SHP77 (cell line): ENCODE data around the gene EPB41L5.
A peak's percentile ranks its signal among the peaks of the same experiment; 100 is the strongest.
"Not testable (repeated sequence)": the region's sequence is repeated elsewhere in the genome, so short reads cannot be mapped to it uniquely, and the experiment has no call there.

Experiments
- DNase-seq, 2 experiments: peaks; one replicate each; lab custom pipeline; 2025; lab: John Stamatoyannopoulos, UW

EPB41L5 gene

DNA sequence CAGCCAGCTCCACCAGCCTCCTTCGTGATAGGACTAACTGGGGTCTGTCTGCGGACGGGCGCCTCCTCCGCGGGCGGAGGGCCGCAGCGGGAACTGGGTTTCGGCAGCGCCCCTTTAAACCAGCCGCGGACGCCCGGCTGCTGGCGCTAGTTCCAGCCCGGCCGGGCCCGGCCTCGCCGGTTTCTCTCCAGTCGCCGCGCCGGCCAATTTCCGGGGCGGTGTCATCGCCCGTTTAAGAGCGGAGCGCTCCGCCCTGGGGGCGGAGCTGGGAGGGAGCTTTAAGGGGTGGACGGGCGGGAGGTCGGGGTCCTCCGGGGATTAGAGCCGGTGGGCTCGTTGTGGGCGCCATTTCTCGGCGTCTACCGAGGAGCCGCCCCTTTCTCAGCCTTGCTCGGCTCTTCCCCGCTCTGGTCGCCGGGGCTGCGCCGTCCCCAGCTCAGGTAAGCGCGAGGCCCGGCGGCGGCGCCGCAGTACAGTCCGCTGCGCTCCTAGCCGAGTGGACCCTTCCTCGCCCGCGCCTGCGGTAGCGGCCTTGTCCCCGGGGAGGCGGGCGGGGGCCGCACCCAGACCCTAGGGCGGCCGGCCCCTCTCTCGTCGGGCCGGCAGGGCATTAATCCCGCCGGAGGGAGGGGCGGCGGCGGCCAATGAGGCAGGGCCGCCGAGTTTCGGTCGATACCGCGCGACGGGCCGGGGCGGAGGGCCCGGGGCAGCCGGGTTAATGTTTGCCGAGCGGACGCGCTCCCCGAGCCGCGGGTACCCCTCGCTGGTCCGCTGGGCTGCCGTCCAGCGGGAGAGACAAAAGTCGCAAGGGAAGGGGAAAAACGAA, at the start of gene EPB41L5:
EPB41L5 (plus strand) TSS at position 307 of the 826 bp plus-strand sequence. CDS start 6,008 bp downstream, outside the sequence.
- peak; percentile 90 to 93 for DNase-seq

DNA sequence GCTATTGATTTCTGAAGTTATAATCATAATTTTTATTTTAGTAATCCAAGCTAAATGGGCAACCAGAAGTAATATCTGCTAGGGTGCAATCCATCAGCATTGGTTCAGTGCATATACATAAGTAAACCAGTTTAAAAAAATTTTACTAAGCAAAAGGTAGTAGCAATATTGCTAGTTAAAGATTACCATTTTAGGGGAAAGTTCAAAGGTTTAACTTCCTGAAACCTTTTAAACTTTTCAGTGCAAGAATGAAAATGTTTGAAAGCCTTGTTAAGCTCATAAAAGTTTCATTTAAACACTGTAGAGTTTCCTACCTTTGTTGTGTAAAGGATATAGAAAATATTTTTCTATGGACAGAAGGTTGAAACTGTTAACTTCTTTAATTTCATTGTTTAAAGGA, 31.0 kb upstream of the EPB41L5 start:
- DNase-seq = no peak

DNA sequence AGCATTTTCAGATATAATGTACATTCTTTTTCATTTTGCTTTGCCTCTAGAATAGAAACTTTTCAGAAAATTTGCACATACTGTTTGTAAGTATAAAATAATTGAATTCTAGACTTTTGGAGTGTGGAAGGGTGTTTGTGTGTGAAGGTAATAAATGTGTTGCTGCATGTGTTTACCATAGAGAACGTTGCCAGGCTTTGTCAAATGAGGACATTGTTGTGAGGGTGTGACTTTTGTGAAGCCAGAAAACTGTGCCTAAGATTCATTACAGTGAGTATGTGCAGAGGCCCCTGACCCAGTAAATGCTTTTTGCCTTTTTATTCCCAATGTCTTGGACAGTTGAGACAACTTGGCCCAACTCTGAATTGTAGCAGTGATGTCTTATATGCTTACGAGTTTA, 30.4 kb upstream of the EPB41L5 start:
- no peak for DNase-seq

DNA sequence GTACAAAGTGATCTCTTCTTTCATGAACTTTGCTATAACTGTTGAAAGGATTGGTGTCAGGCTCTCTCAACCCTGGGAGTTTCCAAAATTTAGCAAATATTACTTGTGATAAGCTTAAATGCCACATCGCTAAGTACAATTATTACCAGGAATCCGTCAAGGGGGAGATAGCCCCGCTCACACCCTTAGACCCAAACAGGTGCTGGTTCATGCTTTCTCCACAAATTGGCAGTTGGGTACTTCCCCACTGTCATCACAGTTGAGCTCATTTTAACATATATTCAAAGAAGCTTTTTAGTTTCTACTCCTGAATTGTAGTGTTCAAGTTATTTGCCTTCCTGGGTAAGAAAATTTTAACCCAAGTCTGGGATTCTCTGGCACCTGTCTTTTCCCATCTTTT, 29.8 kb upstream of the EPB41L5 start:
- DNase-seq = no peak

DNA sequence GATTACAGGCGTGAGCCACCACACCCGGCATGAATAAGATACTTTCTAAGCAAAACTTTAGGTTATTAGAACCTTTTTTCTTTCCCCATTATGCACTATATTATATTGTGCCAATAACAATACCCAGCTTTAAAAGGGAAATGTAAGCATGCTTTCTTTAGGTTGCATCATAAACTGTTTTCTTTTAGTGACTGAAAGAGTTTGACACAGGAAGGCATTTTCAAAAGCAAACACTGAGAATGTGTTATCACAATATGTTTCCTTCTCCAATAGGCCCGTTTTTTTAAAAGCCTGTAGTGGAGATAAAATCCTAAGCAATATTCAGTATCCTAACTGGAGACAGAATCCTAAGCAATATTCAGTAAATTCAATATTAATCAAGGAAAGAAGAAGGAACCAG, 16.7 kb upstream of the EPB41L5 start:
- no peak for DNase-seq

DNA sequence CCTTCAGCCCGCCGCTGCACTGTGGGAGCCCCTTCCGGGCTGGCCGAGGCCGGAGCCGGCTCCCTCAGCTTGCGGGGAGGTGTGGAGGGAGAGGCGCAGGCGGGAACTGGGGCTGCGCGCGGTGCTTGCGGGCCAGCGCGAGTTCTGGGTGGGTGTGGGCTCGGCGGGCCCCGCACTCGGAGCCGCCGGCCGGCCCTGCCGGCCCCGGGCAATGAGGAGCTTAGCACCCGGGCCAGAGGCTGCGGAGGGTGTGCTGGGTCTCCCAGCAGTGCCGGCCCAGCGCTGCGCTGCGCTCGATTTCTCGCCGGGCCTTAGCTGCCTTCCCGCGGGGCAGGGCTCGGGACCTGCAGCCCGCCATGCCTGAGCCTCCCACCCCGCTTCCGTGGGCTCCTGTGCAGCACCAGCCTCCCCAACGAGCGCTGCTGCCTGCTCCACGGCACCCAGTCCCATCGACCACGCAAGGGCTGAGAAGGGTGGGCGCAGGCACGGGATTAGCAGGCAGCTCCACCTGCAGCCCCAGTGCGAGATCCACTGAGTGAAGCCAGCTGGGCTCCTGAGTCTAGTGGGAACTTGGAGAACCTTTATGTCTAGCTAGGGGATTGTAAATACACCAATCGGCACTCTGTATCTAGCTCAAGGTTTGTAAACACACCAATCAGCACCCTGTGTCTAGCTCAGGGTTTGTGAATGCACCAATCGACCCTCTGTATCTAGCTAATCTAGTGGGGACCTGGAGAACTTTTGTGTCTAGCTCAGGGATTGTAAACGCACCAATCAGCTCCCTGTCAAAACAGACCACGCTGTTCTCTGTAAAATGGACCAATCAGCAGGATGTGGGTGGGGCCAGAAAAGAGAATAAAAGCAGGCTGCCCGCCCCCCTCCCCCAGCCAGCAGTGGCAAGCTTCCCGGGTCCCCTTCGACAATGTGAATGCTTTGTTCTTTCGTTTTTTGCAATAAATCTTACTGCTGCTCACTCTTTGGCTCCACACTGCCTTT, 15.7 kb upstream of the EPB41L5 start:
- not testable (repeated sequence) for DNase-seq

DNA sequence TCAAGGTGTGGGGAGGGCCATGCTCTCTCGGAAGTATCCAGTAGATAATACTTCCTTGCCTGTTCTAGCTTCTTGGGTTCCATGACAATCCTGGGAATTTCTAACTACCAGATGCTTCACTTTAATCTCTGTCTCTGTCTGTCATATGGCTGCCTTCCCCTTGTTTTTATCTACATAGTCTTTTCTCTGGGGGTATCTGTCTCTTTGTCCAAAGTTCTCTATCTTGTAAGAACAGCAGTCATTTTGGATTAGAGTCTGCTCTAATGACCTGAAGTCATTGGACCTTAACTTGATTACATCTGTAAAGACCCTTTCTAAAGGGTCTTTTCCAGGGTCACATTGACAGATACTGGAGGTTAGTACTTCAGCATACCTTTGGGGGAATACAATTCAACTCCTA, 11.4 kb upstream of the EPB41L5 start:
- DNase-seq = no peak

DNA sequence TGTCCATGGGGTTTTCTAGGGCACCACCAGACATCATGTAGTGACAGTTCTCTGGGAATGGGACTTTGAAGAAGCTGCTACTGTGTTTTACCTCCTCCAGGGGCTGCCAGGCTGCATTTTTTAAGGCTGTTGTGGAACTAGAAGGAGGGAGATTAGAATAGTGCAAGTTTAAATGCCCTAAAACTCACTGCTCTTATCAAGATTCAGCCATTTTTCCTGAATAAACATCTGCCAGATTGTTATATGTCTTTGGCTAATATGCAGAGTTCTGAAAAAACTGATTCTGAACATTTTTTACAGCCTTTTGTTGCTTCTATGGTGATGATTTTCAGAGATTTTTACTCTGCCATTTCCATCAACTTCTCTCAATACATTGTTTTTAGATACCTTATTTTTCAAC, 8.6 kb upstream of the EPB41L5 start:
- DNase-seq = no peak

DNA sequence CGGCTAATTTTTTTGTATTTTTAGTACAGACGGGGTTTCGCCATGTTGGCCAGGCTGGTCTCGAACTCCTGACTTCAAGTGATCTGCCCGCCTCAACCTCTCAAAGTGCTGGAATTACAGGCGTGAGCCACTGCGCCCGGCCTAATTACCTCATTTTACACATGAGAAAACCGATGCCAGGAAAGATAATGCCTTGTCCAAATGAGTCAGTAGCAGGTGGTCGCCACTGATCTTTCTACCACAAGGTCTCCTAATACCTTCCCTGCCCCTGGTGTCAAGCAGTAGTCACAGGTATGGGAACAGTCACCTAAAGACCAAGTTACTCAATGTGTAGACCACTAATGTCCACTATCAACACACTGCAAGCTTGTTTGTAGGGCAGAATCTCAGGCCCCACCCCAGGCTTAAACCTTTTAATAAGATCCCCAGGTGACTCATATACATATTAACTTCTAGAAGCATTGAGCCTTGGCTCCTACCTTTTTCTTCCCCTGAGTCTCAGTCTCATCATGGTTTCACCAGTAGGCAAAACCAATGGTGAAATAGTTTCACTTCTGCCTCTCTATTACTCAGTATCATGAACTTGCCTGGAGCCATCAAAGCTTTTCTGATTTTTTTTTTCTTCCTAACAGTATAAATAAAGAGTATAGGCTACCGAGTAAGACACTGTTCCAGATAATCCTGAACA, 6.9 kb upstream of the EPB41L5 start:
- DNase-seq = no peak

DNA sequence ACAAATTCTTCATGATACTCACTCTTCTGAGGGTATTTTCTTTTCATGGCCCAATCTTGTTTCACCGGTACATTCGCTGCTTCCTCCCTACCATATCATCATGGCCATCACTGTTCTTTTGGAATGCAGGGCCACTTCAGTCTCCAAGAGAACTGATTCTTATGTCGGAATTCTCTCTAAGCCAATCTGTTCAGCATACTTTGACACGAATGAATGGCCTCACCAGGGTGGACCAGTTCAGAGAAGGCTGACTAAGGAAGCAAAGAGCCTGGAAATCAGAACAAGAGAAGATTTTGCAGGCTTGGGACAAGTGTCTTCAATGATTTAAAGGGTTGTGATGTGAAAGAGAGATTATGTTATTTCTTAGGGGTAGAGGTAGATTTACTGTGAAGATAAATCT, 5.0 kb upstream of the EPB41L5 start:
- DNase-seq = no peak

DNA sequence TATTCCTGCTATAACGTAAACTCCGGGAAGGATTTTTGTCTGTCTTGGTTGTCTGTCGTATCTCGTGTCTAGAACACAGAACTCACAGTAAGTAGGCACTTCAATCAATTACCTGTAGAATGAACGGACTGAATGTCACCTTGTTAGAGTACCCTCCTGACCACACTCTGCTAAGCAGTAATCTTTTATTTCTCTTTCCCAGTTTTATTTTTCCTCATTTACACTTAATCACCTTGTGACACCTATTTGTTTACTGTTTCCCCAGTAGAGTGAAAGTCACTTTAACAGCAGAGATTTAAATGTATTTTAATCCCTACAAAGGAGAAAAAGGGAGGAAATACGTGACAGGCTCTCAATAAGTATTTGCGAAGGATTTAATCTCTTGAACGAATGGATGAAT, 514 bp upstream of the EPB41L5 start:
- DNase-seq = no peak

DNA sequence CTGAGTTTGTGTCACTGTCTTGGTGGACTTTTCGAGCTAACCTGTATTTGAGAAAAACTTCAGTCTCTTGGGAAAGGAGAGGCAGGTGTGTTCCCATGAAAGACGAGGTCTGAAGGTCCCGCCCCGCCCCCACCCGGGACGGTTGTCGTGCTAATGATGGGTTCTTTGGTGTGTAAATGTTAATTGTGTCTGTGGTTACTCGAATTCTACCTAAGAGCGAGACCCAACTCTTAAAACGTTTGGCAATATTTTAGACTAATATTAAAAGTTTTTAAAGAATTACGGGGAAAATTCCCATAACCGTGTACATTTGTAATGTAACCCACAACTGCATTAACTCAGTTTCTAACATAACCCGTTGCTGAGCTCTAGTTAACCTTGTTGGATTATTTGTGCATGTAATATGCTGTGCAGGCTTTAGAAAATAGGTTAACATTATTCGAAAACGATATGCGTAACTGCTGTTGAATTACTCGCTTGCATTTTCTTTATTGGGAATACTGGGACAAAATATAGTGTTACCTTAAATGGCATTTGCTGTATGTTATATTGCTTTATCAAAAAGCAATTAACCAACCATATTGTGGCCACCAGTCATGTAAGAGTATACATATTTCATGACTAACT, 833 bp downstream of the EPB41L5 start:
- peak; percentile 21 to 24 for DNase-seq

DNA sequence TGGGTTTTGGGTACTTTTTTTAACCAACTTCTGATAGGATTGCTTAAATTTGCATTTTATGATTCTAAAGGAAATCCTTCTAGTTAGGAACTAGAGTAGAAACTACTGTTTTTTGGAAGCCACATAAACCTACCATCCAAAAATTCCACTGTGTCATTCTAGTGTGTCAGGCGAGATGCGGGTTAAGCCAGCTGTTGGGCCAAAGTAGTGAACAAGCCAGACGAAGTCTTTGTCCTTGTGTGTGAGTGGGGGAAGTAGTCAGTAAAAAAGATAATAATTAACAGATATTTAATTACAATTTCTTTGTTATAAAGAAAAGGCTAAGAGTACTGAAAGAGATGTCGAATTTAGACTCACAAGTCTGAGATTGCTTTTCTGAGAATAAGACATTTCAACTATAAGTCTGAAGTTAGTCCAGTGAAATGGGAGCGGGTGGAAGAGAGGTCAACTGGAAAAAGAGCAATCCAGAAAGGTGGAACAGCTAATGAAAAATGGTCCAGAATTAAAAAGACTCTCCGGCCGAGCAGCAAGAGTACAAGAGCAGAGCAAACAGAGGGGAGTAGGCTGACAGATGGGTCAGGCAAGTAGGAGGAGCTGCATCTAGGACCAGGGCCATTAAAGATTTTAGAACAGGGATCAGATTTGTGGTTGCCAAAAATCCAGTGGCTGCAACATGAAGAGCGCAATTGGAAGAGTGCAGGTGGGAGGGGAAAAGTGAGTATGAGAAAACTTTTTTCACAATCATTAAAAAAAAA, 1.5 kb downstream of the EPB41L5 start:
- peak in 1 of 2 experiments; percentile 16 for DNase-seq

DNA sequence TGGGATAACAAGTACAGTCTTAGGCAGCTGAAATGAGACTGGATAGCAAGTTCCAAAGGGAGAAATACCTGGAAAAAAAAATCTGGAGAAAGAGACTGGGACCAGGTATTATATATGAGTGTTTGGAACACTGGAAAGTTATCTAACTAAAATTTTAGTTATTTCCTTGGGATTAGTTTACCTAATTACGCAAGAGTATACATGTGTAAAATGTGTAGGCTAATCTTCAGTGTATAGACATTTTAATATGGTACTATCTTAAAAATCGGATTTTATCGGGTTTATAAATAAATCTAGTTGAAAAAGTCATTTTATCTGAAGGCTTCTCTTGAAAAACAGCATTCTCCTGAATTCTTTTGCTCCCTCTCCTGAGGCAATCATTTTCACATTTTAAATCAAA, 3.9 kb downstream of the EPB41L5 start:
- DNase-seq = no peak

DNA sequence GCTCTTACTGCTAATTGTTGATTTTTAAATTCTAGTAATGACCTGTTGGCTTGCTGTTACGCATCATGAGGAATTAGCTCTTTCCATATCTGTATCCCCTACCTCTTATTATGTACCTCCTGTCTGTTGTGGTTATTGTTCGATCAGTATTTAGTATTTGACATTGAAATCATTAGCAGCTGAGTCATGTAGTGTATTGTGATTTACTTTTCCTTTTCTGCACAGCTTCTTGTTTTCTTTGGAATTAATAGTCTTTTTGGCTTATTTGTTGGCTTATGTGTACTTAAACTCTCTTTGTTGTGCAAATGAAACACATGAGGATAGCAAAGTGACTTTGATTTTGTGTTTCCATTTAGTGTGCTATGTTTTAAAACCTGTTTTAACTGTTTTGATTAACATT, 4.3 kb downstream of the EPB41L5 start:
- DNase-seq = no peak

DNA sequence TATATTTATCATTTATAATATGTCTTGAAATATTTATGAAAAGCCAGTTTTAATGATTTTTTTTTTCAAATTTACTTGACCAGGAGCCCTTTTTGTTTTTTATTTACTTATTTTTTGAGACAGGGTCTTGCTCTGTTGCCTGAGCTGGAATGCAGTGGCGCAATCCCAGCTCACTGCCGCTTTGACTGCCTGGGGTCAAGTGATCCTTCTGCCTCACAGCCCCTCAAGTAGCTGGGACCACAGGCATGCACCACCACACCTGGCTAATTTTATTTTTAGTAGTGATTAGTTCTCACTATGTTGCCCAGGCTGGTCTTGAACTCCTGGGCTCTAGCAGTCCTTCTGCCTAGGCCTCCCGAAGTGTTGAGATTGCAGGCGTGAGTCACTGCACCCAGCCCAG, 5.7 kb downstream of the EPB41L5 start:
- DNase-seq = no peak

DNA sequence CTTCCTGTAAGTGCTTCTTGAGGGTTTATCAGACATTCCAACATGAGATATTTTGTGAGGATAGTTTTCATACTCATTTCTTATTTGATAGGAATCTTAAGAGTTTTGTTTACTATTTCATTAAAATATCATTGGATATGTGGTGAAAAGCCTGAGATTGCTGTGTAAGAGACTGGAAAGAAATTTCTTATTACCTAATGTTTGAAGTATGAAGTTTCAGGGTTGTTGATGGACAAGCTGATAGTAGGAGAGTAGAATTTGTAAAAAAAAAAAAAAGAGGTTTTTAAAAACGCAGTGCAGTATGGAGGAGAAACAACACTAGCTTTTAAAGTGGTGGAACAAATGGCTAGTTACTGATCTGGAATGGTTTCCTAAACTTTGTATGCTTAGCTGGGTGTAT, 7.7 kb downstream of the EPB41L5 start:
- DNase-seq = no peak

DNA sequence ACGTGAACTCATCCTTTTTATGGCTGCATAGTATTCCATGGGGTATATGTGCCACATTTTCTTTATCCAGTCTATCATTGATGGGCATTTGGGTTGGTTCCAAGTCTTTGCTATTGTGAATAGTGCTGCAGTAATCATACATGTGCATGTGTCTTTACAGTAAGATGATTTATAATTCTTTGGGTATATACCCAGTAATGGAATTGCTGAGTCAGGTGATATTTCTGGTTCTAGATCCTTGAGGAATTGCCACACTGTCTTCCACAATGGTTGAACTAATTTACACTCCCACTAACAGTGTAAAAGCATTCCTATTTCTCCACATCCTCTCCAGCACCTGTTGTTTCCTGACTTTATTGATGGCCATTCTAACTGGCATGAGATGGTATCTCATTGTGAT, 9.6 kb downstream of the EPB41L5 start:
- DNase-seq = not testable (repeated sequence)

DNA sequence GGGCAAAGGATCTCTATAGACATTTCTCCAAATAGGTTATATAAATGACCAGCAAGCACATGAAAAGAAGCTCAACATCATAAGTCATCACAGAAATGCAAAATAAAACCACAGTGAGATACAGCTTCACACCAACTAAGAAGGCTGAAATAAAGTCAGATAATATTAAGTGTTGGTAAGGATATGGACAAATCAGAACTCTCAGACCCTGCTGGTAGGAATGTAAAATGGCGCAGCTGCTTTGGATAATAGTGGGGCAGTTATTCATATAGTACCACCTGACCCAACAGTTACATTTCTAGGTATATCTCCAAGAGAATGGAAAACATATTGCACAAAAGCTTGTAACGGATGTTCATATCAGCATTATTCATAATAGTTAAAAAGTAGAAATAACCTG, 14.0 kb downstream of the EPB41L5 start:
- DNase-seq = no peak

DNA sequence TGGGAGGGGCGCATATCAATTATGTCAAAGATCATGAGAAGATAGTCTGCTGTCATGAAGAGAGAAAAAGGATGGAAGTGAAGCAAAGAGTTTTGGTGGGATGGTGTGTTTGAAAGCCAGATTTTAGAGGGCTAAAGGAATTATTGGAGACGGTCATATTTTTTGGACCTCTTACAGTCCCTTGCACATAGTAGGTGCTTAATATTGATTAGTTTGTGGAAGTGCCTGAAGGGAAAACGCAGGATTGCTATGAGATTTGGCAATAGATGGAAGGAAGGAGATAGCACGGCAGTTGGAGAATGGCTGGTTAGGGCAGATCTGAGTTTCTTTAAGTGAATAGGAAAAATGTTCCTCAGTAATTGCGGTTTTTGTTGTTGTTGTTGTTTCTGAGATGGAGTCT, 15.9 kb downstream of the EPB41L5 start:
- no peak for DNase-seq
